Dermis microvascular lymphatic vessel endothelial cell (primary cell): ENCODE data around the gene PNRC2. TPM values are rescaled to one million over a fixed set of nuclear protein-coding genes. Genes with fewer than 3 reads are reported as not detected.
"Not testable (repeated sequence)": the region's sequence is repeated elsewhere in the genome, so short reads cannot be mapped to it uniquely, and the experiment has no call there.

Experiments used
- DNase-seq, 2 donors: peaks; one replicate each; pipeline versions ENCODE4 v3.0.0 to v3.0.0-alpha.2; 2010; ENCODE audit warnings: low read depth in 2 of 2
- total RNA-seq: library from RNA; depleted of rRNA; stranded (reverse); fragments of >200 nt; gene quantifications from 2 replicates; pipeline ENCODE4 v1.2.1, GENCODE V29; 2014

Gene PNRC2
- total RNA-seq, 1 donor from 2014 or later: 74.2 TPM

DNA sequence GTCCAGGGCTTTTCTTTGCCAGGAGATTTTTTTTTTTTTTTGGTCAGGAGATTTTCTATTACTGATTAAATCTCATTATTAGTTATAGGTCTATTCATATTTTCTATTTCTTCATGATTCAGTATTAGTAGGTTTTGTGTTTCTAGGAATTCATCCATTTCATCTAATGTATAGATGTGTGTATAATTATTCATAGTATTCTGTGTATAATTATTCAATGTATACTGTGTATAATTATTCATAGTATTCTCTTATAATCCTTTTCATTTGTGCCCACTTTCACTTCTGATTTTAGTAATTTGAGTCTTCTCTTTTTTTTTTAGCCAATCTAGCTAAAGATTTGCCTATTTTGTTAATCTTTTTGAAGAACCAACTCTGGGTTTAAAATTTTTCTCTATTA is 12.3 kb upstream of the PNRC2 start:
- no peak for DNase-seq

DNA sequence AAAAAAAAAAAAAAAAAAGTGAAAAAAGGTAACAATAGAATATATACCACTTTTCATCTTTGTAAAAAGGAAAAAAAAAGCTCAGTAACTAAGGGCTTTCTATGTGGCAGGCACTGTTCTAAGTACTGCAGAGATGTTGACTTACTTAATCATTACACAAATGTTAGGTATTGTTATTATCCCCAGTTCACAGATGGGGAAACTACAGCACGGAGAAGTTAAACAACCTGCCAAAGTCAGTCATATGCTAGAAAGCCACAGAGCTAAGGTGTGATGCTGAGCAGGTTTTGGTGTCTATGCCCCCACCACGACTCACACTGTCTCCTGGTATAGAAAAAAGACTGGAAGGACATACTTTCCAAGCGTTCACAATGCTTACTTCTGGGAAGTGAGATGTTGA is 6.6 kb upstream of the PNRC2 start:
- no peak for DNase-seq

DNA sequence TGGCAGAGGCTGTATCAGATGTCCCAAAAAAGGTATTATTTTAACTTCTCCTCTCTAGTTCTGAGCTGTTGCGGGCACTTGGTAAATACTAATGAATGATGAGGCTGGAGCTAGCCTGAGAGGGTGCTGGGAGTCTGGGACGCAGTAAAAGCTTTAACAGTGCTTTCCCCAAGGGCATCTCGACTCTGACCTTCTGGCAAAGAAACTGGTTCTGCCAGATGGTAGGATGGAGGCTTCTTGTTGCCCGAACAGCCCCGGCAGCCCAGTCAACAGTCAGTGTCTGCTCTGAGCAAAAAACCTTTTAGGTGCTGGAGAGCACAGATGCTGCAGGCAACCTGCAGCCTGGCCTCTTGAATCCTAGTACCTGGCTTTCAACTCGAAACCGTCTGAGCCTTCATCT is 2.5 kb upstream of the PNRC2 start:
- DNase-seq: no peak

DNA sequence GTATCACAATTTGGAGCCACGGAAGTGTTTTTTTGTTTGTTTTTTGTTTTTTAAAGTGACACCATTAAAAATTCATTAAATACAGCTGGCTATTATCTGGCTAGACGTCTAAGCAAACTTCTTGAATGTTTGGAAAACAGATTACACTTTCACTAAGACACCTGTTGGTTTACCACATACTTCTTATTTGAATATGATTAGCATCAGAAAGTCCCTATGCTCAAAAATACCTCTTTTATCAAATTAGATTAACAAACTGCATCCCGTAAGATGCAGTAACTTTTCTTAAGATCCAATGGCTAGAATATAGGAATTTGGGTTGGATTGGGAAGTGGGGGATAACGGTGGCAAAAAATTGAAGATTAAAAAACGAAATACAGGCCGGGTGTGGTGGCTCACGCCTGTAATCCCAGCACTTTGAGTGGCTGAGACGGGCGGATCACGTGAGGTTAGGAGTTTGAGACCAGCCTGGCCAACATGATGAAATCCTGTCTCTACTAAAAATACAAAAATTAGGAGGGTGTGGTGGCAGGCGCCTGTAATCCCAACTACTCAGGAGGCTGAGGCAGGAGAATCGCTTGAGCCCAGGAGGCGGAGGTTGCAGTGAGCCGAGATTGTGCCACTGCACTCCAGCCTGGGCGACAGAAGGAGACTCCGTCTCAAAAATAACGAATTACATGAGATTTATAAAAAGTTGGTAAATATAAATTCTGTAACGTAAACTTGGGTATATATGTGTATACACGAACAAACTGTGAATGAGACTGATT is 1.4 kb upstream of the PNRC2 start:
- DNase-seq: not testable (repeated sequence)

DNA sequence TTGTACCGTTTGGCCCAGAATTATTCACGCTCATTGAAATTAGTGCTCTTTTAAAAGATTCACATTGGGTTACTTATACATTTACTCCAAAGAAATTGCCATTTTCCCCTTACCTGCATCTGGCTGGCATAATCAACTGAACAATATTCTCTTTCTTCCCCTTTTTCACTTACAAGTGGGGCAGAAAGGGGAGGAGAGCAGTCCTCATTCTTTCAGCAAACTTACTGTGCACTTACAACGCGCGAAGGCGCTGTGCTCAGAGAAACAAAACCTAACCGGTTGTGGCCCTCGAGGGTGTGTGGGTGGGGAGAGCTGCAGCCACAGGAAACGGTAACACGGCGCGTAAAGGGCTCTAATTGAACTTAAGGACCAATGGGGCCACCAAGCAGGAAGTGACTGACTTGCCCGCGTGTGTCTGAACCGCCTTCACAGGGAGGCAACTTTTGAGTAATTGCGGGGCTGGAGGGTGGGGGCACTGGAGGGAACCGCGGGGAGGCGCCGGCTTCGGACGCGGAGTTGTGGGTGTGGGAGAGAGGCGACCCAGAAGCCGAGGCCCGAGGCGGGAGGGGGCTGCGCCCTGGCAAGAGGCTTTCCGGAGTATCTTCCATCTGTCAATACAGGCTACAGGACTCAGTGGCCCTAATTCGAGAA is 693 bp upstream of the PNRC2 start:
- peak; percentile 20 to 95 for DNase-seq

DNA sequence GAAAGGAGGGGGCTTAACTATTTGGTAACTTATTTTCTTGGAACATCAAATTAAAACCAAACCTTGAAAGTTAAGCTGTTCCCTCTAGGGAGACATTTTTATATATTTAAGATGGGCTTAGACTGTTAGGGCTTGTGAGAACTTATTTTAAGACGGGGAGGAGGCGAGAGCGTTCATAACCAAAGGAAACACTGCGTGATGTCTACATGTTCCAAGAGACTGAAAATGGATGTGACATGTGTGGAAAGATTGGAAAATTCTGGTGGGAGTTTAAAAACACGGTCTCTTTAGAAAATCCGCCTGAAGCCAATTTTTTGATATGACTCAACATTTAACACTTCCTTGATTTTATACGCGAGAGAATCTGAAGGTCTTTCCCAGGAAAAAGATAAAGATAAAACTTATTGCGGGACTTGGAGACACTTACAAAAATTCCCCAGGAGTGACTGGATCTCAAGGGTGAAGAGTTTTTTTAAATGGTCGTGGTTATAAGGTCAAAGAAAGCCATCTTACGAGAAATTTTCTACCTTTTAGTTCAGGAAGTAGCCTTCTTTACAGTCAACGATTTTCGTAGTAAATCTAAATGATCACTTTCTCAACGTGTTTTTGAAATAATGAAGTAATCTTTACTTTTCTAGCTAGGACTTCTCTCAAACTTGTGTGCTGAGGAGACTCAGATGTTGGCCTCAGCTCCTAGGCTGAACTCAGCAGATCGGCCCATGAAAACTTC is 828 bp downstream of the PNRC2 start:
- peak; percentile 35 to 36 for DNase-seq

DNA sequence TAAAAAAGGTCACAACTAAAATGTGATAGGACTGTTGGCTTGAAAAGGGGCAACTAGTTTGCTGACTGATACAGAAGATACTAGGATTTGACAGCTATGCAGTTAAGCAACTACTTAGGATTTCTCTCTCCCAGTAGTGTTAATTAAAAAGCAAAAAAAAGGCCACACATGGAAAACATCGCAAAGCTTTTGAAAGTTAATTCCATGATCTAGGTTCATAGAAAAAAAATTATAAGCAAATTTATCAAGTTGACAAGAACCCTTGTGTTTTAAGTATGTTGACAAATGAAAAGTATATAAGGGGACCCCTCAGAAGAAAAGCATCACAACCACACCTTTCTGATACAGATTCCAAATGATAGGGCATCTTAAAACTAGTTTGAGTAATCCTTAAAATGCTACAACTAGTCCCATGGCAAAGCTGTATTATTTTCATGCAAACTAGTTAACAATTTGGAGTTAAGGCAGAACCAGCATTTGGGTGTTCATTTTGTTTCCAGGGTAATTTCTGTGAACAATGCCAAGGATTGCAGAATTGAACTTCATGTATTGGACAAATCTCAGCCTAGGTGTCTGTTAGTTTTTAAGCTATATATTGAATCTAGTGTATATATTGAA is 4.1 kb downstream of the PNRC2 start:
- no peak for DNase-seq

DNA sequence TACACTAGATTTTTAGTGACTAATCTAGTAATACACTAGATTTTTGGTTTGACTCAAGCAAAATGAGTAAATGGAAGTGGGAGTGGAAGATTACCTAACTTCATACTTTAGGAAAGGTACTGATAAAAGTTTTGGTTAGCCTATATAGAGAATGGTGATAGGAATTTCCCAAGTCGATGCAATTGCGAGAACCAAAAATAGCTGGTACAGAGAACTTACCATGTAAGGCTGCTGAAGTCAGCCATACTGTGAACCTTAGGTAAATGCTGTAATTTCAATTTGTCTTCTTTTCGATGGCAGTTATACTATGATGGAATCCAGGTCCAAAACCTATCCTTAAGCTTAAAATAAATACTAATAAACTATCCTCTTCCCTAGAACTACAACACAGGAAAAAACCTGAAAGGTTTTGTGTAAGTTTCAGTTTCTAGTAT is 4.6 kb downstream of the PNRC2 start:
- DNase-seq: no peak

DNA sequence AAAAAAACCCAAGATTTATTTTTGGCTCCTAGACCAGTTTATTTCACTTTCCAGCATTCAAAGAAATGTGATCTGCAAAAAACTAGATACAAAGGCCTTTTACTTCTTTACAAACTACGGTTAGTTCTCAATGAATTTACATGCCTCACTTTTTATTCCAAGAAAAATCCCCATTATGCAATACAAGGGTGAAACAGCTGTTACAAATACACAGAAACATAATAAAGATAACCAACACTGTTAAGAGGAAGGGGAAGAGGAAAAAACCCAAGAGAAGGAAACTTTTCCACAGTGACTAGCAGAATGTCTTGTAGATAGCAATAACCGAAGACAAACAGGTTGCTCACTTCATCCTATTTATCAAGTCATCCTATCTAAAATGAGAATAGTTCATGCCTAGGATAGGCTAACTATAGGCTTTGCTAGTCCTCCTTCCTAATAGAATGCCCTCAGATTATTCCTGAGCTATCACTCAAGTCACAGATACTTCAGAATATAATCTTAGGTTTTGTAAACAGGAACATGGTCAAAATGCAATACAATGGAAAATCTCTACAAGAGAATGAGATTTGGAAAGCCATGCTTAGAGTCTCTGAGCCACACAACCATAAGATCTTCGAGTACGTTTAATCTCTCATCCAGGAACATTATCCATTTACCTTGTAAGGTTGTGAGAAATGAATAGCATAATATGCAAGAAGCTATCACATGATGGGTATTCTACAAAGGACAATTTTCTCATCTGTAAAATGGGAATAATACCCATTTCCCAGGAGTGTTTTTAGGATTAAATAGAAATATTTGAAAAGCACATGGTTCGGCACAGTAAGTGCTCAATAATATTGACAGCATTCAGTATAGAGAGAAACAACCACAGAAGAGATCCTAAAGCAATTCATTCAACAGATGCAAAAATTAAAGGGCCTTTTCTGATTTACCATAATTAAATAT is 5.4 kb downstream of the PNRC2 start:
- DNase-seq: peak in 1 of 2 donors; percentile 26

DNA sequence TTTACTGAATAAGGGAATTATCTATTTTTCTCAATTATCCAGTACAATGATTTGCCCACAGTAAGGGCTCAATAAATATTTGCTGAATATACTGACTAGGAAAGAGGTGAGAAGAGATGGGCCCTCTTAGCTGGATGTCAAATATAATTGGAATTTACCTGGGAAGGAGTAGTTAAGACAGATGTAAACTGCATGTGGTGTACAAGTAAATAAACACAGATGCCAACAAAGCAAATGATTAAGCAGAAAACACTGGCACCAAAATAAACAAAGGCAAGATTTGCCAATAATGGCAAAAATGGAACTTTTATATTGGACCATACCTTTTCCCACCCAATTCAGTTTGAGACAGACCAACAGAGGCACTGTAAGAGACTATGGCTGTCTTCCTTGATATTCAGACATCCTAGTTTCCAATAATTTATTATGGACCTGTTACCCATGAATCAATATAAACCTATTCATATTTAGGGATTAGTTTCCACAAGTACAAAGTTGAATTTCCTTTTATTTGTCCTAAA is 7.4 kb downstream of the PNRC2 start:
- DNase-seq: no peak

DNA sequence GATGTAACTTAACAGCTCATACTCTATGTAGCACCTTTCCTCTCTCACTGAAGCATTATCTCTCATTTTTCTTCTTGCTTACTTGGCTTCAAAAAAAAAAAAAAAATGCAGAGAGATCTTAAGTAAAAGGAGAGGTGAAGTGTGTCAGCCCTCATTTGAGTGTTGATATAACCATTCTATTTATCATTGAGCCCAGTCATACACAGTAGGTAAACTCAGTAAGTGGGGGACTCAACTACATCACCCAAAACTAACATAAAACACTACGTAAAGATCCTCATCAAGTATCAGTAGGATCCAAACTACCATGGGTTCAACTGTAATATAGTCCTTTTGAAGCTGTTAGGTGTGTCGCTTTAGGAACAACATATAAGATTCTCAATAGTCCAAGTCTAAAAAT is 8.2 kb downstream of the PNRC2 start:
- no peak for DNase-seq

DNA sequence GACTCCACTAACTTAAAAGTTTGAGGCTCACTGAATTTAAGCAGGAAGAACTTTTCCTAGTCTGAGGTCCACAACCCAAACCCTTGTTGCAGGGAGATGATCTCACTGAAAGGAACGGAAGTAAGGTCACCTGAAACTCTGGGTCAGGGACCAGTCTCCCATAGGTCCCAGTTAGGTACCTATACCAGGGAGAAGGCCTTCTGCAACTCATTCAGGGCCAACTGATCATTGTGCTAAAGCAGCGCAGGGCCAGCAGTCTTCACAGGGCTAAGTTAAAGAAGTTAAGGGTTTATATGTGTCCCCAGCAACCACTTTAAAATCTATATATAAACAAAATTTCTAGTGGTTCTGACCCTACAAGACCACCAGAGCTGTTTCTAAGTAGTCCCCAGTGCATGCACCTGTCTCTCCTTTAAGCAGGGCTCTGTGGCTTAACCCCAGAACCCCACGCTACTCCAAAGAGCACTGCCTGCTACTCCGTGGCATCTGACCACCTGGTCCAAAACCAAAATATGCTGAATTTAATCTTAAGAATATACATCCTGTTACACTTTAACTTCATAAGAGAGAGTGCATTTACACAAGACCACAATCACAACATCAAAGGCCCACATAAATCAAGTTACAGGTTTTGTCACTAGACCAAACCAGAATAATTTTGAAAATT is 17.7 kb downstream of the PNRC2 start:
- DNase-seq: no peak

DNA sequence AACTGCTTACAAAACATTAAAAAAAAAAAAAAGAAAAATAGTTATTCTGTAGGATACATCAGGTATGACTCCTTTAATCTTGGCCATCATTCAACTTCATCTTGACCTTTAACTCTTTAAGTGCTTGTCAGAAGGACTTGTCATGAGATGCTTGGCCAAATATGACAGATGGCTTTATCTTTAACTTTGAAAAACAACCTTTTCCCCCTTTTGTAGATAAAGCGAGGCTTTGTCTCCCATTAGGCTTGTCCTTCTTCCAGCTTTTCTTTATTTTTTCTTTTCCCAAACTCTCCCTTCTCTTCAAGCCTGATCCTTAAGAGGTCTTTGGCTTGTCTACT is 18.2 kb downstream of the PNRC2 start:
- DNase-seq: no peak

DNA sequence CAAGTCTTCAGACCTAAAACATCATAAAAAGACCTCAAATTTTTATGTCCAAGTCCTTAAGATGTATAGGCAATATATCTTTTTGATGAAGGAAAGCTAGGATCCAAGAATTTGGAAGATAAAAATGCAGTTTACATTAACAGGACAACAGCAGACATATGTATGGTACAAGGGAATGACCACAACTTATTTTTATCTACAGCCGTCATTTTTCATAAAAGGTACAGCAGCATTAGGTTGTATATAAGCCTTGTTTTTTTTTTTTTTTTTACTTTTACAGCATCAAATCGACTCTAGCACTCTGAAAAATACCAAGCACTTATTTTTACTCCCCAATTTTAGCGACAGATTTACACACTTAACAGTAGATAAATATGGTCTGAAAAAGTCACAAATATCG is 19.2 kb downstream of the PNRC2 start:
- DNase-seq: no peak

DNA sequence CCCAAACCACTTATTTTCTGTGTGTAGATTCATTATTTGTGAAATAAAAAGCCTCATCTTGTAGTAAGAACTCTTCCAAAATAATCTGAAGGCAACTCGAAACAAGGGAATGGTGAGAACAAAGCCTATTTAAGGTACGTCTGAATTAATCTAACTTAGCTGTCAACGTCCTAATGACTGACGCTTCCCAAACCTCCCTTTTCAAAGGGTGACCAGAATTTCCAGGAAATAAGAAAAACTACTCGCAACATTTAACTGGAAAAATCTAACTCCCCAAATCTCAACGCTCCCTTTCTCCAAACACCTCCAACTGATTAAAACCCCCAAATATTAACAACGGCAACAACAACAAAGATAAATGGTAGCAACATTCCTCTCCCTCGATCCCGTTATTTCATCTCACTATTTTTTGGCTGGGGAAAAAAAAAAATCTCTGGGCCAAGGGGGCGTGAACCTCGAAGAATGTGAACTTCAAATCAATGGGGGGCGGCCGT is 19.8 kb downstream of the PNRC2 start:
- peak in 1 of 2 donors; percentile 38 for DNase-seq

DNA sequence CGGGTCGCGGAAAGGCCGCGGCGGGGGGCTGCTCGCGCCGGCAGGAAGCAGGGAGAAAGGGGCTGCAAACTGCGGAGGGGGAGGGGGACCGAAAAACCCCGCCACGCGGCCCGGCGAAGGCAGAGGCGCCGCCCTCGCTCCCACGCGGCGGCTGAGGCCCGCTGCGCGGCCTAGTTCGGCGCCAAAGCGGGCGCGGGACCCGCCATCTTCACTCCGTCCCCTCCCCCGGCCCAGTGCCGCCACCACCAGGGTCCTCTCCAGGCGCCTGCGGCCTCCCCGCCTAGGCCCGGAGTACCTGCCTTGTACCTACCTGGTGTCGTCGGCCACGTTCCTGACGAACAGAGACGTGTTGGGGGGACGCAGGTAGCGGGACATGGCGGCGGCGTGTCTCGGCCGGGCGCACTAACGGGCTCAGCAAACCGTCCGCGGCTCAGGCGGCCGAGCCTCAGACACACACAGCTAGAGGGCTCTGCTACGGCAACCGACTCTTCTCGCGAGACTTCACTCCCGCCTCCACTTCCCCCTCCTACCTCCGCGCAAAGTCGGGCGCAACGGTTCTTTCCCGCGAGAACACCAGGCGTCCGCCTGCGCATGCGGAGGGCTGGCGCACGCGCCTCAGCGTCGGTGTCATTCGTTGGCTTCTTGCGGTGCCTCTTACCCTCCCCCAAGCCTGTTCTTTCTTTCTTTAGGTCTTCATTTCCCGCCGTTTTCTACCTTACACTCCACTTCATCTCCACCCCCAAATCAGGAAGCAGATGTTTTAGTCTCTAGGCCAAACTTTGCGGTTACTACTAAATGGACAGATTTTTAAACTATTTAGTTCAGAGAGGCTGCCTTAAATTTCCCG is 20.5 kb downstream of the PNRC2 start, which contains the start of gene SRSF10:
Gene SRSF10, minus strand, starts transcription at position 447 of the 847 bp plus-strand sequence. Its CDS starts 72 bp downstream, at position 375.
- peak; percentile 98 to 99 for DNase-seq

DNA sequence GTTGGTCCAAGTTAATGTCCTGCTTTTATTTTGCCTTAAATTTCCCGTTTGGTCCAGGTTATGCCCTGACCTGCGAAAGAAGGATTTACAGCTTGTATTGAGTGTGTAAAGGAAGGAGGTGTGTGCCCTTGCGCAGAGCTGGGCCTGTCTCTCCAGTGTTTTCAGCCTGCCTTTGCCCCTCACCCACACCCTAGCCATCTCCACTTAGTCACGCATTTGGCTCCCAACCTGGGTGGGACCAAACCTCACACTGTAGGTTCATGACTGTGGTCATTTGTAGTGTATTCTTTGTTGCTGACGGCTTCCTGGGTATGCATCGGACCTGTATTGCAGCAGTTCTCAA is 21.1 kb downstream of the PNRC2 start:
- DNase-seq: peak in 1 of 2 donors; percentile 56

DNA sequence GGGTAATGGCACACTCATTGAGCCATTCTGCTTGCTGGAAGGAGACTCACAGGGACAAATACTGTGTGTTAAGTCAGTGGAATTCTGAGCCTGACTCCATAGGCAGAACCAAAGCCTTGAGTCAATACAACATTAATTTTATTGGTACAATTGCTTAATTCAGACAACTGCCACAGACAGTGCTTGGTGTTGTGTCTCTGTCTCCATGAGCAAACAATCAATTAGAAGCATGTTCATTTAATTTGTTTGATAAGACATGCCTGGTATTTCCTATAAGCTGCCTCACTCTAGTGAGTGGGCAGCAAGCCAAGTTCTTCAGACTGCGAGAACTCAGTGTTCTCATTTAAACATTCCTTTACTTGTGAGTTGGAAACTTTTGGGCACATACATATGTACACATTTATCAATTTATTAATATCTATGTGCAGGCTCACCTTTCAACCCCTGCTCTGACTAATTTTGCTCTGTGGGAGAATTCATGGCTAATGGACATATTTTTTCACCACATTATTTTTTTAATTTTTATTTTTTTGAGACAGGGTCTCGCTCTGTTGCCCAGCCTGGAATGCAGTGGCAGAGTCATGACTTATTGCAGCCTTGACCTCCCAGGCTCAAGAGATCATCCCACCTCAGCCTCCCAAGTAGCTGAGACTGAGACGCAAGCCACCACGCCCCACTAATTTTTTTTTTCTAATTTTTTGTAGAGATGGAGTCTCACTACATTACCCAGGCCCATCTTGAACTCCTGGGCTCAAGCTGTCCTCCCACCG is 25.0 kb downstream of the PNRC2 start:
- peak in 1 of 2 donors; percentile 74 for DNase-seq
